HG03060 (cell line): ENCODE measurements around the gene FHDC1.

Source experiments
- ATAC-seq: cut with Tn5 transposase; IDR thresholded peaks from one replicate; pipeline ENCODE4 v1.9.1; 2021; ENCODE audit warnings: low read depth, moderate number of reproducible peaks; ENCODE audit not compliant: unreplicated experiment

FHDC1 gene

GRCh38 chr4:153002110-153002509, 66.0 kb downstream of the FHDC1 start:
- no peak for ATAC-seq

GRCh38 chr4:153004081-153004850, 68.1 kb downstream of the FHDC1 start:
- no peak for ATAC-seq

- no peak for ATAC-seq
Observed at GRCh38 chr4:153005899-153006381, 69.8 kb downstream of the FHDC1 start.

- ATAC-seq, result peak; percentile 70
Observed at GRCh38 chr4:153008578-153009199, 72.6 kb downstream of the FHDC1 start.

GRCh38 chr4:153010146-153010545, 74.0 kb downstream of the FHDC1 start:
- ATAC-seq, result no peak

DNA sequence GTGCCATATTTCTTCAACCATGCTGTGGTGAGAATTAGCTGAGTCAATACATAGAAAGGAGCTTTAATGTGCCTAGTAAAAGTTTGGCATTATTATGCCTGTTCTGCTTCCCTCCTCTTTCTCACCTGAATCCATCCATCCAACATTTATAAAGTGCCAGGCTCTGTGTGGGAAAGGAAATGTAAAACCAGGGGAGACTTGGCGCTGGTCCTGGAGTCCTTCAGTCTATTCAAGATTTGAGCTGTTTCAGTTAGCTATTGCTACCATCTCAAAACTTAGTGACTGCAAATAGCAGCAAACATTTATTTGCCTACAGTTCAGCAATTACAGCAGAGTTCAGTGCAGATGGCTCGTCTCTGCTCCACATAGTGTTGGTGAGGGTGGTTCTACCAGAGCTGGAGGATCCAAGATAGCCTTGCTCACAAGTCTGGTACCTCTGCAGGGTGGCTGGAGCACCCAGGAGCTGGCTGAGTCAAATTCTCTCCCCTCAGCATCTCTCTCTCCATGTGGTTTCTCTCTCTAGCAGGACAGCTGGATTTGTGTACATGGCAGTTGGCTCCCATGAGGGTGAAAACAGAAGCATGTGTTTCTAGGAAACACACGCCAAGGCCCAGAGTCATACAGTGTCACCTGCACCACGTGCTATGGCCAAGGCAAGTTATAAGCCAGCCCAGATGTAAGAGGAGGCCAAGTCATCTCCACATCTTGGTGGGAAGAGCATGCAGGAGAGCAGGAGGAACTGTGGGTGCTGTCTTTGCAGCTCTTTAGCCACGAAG, 77.3 kb downstream of the FHDC1 start:
- ATAC-seq, result no peak

DNA sequence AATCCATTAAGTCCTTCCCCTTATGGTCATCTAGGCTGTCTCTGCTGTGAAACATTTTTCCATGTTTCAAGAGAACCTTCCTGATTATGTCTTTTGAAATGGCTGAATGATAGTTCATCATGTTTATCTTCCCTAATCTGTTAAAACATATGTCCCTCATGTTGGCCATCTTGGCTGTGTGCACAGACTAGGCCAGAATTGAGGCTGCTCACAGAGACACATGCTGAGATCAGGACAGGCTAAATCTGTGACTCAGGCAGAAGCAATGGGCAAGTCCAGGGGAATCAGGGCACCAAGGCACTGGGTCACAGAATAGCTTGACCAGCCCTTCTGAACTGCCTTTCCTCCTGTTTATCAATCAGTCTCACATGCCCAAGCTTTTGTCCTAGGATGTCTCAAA, 78.3 kb downstream of the FHDC1 start:
- ATAC-seq, result no peak

DNA sequence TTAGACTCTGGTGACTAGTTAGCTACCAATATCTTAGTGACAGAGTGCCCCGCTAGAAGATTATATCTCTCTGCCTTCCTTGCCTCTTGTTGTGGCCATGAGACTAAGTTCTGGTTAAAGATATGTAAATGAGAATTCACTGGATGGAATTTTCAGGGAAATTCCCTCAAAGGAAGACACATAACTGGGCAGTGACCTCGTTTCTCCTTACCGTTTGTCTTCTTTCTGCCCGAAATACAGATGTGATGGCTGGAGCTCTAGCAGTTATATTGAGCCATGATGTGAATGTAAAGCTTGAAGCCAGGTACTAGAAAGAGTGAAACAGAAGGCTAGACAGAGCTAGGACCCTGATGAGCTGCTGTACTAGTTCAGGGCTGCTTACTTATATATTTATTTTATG, 80.5 kb downstream of the FHDC1 start:
- ATAC-seq, result no peak

GRCh38 chr4:153018031-153018430, 81.9 kb downstream of the FHDC1 start:
- no peak for ATAC-seq

DNA sequence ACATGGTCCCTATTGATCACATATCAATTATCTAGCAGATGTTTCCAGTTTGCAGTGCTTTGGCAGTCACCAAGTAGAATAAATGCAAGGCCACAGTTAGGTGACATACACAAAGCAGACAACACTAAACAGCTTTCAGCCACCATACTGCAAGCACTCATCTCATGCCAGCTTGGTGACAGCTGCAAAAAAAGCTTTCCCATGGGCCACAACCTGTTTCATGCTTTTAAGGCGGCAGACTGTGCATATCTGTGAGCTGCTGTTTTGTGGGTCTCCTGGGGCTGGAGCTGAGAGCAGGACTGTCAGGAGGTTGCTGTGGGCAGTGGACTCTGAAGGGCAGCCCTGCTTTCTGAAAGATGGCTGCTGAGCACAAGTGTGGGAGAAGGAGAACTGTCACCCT, 82.6 kb downstream of the FHDC1 start:
- no peak for ATAC-seq

DNA sequence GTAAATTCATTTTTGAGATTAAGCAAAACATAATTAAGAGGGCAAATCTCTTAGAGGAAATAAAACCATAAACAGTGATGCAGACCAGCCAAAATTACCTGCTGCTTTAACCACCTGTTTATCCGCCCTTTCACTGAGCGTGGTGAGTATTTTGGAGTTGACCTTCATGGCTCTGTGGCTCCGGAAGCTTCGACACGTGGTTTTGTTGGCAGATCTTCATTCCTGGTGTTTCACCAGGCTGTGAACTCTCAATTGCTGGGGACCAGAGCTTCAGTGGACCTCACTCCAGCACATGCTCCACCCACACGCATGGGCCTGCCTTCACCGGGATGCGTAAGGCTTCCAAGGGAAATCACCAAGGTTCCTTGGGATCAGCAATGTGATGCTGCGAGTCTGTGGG, 83.8 kb downstream of the FHDC1 start:
- no peak for ATAC-seq

DNA sequence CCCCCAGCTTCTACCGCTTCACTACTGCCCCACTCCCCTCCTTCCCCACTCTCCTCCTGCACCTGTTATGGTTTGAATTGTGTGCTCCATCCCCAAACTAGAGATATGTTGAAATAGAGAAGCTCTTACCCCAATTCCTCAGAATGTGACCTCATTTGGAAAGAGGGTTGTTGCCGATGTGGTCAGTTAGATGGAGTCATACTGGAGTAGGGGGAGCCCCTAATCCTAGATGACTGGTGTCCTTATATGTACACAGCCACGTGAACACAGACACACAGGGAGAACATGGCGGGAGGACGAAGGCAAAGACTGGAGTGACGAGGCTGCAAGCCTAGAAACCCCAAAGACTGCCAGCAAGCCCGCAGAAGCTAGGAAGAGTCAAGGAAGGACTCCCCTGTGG, 84.3 kb downstream of the FHDC1 start:
- ATAC-seq, result no peak

DNA sequence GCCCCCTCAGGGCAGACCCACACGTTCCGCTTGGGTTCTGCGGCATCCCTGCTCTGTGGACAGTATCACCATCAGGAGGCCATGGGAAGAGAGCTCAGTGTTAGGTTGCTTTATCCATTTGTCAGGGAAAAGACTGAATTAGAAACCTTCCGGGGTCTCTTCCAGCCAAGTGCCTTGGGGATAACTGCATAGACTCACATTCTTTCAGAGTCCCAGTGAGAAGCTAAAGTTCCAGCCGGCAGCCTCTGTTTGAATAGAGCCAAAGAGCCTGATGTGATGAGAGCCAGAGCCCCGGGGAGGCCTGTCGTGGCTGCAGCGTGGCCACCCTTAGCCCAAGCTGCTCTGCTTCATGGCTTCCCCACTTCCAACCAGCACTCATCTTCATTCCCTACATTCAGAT, 85.2 kb downstream of the FHDC1 start:
- no peak for ATAC-seq

DNA sequence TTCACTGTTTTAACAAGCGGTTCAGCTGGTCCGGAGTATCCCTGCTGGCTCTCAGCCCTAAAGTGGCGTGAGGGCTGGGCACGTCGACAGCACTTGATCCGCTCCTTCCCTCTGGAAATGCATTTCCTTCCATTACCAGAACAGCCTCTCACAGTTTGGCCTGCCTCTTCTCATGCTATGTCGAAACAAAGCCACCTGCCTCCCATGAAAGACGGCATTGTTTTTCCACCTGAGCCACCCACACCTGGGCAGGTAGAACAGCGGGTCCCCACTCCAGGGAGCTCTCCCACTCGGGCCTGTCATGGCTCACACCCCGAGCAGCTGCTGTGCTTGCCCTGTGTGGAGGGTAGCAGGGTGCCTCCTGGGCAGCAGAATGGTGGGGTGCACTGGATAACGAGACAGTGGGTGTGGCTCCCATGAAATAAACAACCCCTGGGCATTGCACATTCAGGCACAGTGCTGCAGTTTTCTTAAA, 86.2 kb downstream of the FHDC1 start:
- no peak for ATAC-seq

DNA sequence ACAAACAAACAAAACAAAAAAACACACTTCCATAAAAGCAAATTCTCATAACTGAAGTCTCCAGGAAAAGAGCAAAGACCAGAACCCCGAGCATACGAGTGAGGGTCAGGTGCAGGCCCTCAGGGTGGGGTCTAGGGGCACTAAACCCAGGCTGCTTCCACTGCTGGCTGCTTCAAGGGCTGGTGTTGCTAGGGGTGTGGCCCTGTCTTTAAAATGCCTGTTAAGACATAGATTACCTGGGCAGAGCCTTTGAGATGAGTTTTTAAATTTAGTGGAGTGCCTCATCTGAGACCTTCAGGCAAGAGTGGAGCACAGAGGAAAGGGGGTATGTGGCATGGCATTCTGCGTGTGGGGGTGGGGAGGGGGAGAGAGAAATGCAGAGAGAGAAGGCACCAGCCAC, 87.0 kb downstream of the FHDC1 start:
- no peak for ATAC-seq

- no peak for ATAC-seq
Observed at GRCh38 chr4:153023692-153024394, 87.7 kb downstream of the FHDC1 start.

DNA sequence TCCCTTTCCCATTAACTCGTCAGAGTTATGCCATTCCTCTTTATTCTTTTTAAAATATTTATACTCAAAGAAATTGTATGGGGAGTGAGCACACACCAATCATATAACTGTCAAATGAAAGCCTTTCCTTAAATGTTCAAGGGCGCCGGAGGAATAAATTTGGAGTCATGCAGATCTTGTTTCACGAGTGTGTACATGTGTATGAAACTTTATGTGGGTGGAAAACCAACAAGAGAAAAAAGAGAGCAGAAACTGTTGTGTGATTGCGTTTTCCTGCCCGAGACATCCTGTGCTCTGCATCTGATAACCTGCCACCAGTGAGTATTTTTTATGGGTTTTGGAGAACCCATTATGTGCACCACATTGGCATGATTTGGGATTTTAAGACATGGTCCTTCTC, 88.3 kb downstream of the FHDC1 start:
- ATAC-seq, result no peak

DNA sequence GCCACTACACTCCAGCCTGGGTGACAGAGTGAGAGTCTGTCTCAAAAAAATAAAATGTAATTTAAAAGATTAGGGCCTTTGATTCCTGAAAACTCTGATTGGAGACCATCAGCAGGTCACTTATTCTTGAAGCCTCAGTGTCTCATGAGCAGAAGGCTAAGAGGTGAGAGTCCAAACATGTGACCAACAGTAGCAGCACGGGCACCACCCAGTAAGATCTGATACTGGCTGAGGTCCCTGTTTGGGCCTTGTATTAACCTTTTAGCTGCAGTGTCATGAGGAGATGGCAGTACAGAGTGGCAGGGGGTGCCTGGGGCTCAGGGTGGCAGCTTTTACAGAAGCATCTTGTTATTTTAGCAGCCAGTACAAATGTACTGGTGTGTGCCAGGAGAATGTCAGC, 89.3 kb downstream of the FHDC1 start:
- no peak for ATAC-seq

- ATAC-seq, result no peak
Observed at GRCh38 chr4:153026591-153027346, 90.6 kb downstream of the FHDC1 start.

GRCh38 chr4:153027866-153028265, 91.7 kb downstream of the FHDC1 start:
- ATAC-seq, result no peak
